Measurements from ENCODE around the gene MRPL1. TPM values are rescaled to one million over a fixed set of nuclear protein-coding genes. Genes with fewer than 3 reads are reported as not detected.
A peak's percentile ranks its signal among the peaks of the same experiment; 100 is the strongest.

MRPL1 gene
- total RNA-seq, 1 donor from 2014 or later = 48.5 TPM

- no peaks in the 10 kb centered on the region for H3K36me3 ChIP-seq
- H3K27me3 Mint-ChIP-seq (ENCODE audit: insufficient read depth, low read depth) = peaks cover 9% of the 10 kb centered on the region
- peaks cover 13% of the 10 kb centered on the region for H4K20me1 ChIP-seq (ENCODE audit: low read depth)
- peak overlapping the region; percentile 85 for H3K27ac Mint-ChIP-seq
- TF ChIP-seq EZH2 (IDR thresholded peaks at IDR 0.05) (peak; percentile 40), EZH2phosphoT487 (IDR thresholded peaks at IDR 0.05) (no peak)
- peaks cover 15% of the 10 kb centered on the region for H3F3A ChIP-seq (ENCODE audit: low read depth)
- no peaks in the 10 kb centered on the region for H3K9me3 ChIP-seq (ENCODE audit: low read depth)
- peak overlapping the region; percentile 97 for H3K4me3 Mint-ChIP-seq
- H3K4me1 Mint-ChIP-seq = peaks cover 19% of the 10 kb centered on the region
- peaks cover 8% of the 10 kb centered on the region for H3K4me1 ChIP-seq
- DNase-seq (ENCODE audit: low spot score) = peak; percentile 95
- H3K36me3 Mint-ChIP-seq = no peaks in the 10 kb centered on the region
- H2AFZ ChIP-seq (replicated peaks) = peak overlapping the region; percentile 100
- H3K4me3 ChIP-seq = peak overlapping the region; percentile 87
- H3K27ac ChIP-seq = no peak overlapping the region
- H3K79me2 ChIP-seq (ENCODE audit: low read depth) = peaks cover 12% of the 10 kb centered on the region
- H3K4me2 ChIP-seq = peak overlapping the region; percentile 95
- no peak overlapping the region for H3K9ac ChIP-seq
- no peaks in the 10 kb centered on the region for H3K9me3 Mint-ChIP-seq
- H3K27me3 ChIP-seq = peaks cover 23% of the 10 kb centered on the region
Observed at GRCh38 chr4:77819843-77820648, 42.6 kb upstream of the MRPL1 start.

- DNase-seq (ENCODE audit: low spot score) = no peak
- peaks cover 15% of the 10 kb centered on the region for H3F3A ChIP-seq (ENCODE audit: low read depth)
- no peaks in the 10 kb centered on the region for H3K9me3 ChIP-seq (ENCODE audit: low read depth)
- peaks cover 12% of the 10 kb centered on the region for H3K79me2 ChIP-seq (ENCODE audit: low read depth)
- TF ChIP-seq EZH2phosphoT487 (IDR thresholded peaks at IDR 0.05) (no peak), CTCF (IDR thresholded peaks at IDR 0.05) (no peak), EZH2 (IDR thresholded peaks at IDR 0.05) (no peak)
- H3K36me3 ChIP-seq = no peaks in the 10 kb centered on the region
- H3K4me1 Mint-ChIP-seq = peaks cover 19% of the 10 kb centered on the region
- no peaks in the 10 kb centered on the region for H3K36me3 Mint-ChIP-seq
- H3K4me3 ChIP-seq = peak overlapping the region; percentile 87
- H3K4me3 Mint-ChIP-seq = peak overlapping the region; percentile 97
- H2AFZ ChIP-seq (replicated peaks) = peak overlapping the region; percentile 100
- no peaks in the 10 kb centered on the region for H3K9me3 Mint-ChIP-seq
- H3K27ac Mint-ChIP-seq = no peak overlapping the region
- H3K27me3 Mint-ChIP-seq (ENCODE audit: insufficient read depth, low read depth) = peaks cover 9% of the 10 kb centered on the region
- H3K9ac ChIP-seq = no peak overlapping the region
- H3K4me1 ChIP-seq = peaks cover 8% of the 10 kb centered on the region
- H3K4me2 ChIP-seq = peak overlapping the region; percentile 95
- peaks cover 8% of the 10 kb centered on the region for H4K20me1 ChIP-seq (ENCODE audit: low read depth)
- H3K27ac ChIP-seq = no peak overlapping the region
- H3K27me3 ChIP-seq = peaks cover 23% of the 10 kb centered on the region
Observed at GRCh38 chr4:77820649-77821561, 41.7 kb upstream of the MRPL1 start.

- DNase-seq (ENCODE audit: low spot score) = no peak
- peaks cover 15% of the 10 kb centered on the region for H3F3A ChIP-seq (ENCODE audit: low read depth)
- peaks cover 8% of the 10 kb centered on the region for H4K20me1 ChIP-seq (ENCODE audit: low read depth)
- Mint-ChIP-seq H3K4me1 (peaks cover 19% of the 10 kb centered on the region), H3K4me3 (no peak overlapping the region), H3K9me3 (no peaks in the 10 kb centered on the region), H3K36me3 (no peaks in the 10 kb centered on the region), H3K27me3 (ENCODE audit: insufficient read depth, low read depth) (peaks cover 9% of the 10 kb centered on the region), H3K27ac (no peak overlapping the region)
- H3K9me3 ChIP-seq (ENCODE audit: low read depth) = no peaks in the 10 kb centered on the region
- peaks cover 24% of the 10 kb centered on the region for H3K27me3 ChIP-seq
- H3K4me2 ChIP-seq = no peak overlapping the region
- H2AFZ ChIP-seq (replicated peaks) = no peak overlapping the region
- H3K4me1 ChIP-seq = peaks cover 8% of the 10 kb centered on the region
- H3K79me2 ChIP-seq (ENCODE audit: low read depth) = peaks cover 8% of the 10 kb centered on the region
- TF ChIP-seq EZH2 (IDR thresholded peaks at IDR 0.05) = no peak
- TF ChIP-seq CTCF (IDR thresholded peaks at IDR 0.05) = no peak
- TF ChIP-seq EZH2phosphoT487 (IDR thresholded peaks at IDR 0.05) = no peak
- no peak overlapping the region for H3K9ac ChIP-seq
- no peak overlapping the region for H3K4me3 ChIP-seq
- no peak overlapping the region for H3K27ac ChIP-seq
- no peaks in the 10 kb centered on the region for H3K36me3 ChIP-seq
Observed at GRCh38 chr4:77821775-77822174, 40.9 kb upstream of the MRPL1 start.

All from neural progenitor cell (in vitro differentiated cells).